SK-N-SH (cell line): ENCODE results near the gene NRG4. TPM values are rescaled to one million over a fixed set of nuclear protein-coding genes. Genes with fewer than 3 reads are reported as not detected.
"Not testable (repeated sequence)": the region's sequence is repeated elsewhere in the genome, so short reads cannot be mapped to it uniquely, and the experiment has no call there.

Experiments
- CTCF ChIA-PET: fragments of 300-600, 350-600 bp; formaldehyde crosslinking; extraction: SDS; loops from one replicate; lab custom pipeline; 2021; lab: Yijun Ruan, JAX
- POLR2A ChIA-PET: fragments of 350-600 bp; sonication (Branson Sonifier 250); formaldehyde crosslinking; extraction: SDS; loops from one replicate; lab custom pipeline; 2020; ENCODE audit warnings: antibody characterized with exemption, inconsistent platforms; lab: Yijun Ruan, JAX
- DNase-seq: peaks from one replicate; pipeline ENCODE4 v3.0.0; 2012
- H2AFZ ChIP-seq: fragments of 200-600 bp; sonication (generic); 2 replicates; pipeline ENCODE4 v1.8.1; 2016; ENCODE audit warnings: antibody characterized with exemption, mild to moderate bottlenecking, low read depth
- H3F3A ChIP-seq: fragments of 200-600 bp; sonication (generic); replicated peaks from 2 replicates; pipeline ENCODE3; 2016; ENCODE audit warnings: antibody characterized with exemption, mild to moderate bottlenecking; ENCODE audit not compliant: insufficient read depth
- H3K27ac ChIP-seq, 2 experiments: fragments of 200-500 bp in 1 of 2; fragments of 200-600 bp in 1 of 2; sonication (Bioruptor generic) in 1 of 2; sonication (generic), shearing (Covaris generic) in 1 of 2; 2 replicates each; pipeline versions ENCODE4 v1.5.1 to v1.6.1; 2014 to 2016; ENCODE audit warnings: low read depth in 2 of 2, inconsistent platforms in 1 of 2, low read length in 1 of 2, mild to moderate bottlenecking in 1 of 2, mixed read lengths in 1 of 2
- H3K27me3 ChIP-seq: fragments of 200-600 bp; sonication (generic), shearing (Covaris generic); 2 replicates; pipeline ENCODE4 v1.6.1; 2016; ENCODE audit warnings: mixed run types; ENCODE audit not compliant: insufficient read depth
- H3K36me3 ChIP-seq, 2 experiments: fragments of 200-500 bp in 1 of 2; fragments of 200-600 bp in 1 of 2; sonication (Bioruptor generic) in 1 of 2; sonication (generic) in 1 of 2; replicated peaks in 1 of 2; 2 replicates each; pipeline versions ENCODE3 to v1.5.1; 2014 to 2016; ENCODE audit warnings: low read length in 1 of 2, mild to moderate bottlenecking in 1 of 2; ENCODE audit not compliant: insufficient read depth in 2 of 2, control insufficient read depth in 1 of 2
- H3K4me1 ChIP-seq, 2 experiments: fragments of 200-500 bp in 1 of 2; fragments of 200-600 bp in 1 of 2; sonication (Bioruptor generic) in 1 of 2; sonication (generic), shearing (Covaris generic) in 1 of 2; 2 replicates each; pipeline versions ENCODE4 v1.5.1 to v1.6.1; 2014 to 2016; ENCODE audit warnings: low read depth in 1 of 2, low read length in 1 of 2, mixed run types in 1 of 2; ENCODE audit not compliant: insufficient read depth in 2 of 2, control insufficient read depth in 1 of 2
- H3K4me2 ChIP-seq: fragments of 200-600 bp; sonication (generic), shearing (Covaris generic); 2 replicates; pipeline ENCODE4 v1.6.1; 2017; ENCODE audit warnings: mixed run types
- H3K4me3 ChIP-seq, 2 experiments: fragments of 200-500 bp in 1 of 2; fragments of 200-600 bp in 1 of 2; sonication (Bioruptor generic) in 1 of 2; sonication (generic), shearing (Covaris generic) in 1 of 2; 2 replicates each; pipeline versions ENCODE4 v1.5.1 to v1.8.1; 2014 to 2016; ENCODE audit warnings: low read depth in 2 of 2, inconsistent platforms in 1 of 2, low read length in 1 of 2, mild to moderate bottlenecking in 1 of 2, mixed read lengths in 1 of 2, moderate library complexity in 1 of 2
- H3K79me2 ChIP-seq: fragments of 200-600 bp; sonication (generic); 2 replicates; pipeline ENCODE4 v1.8.1; 2017; ENCODE audit warnings: mild to moderate bottlenecking; ENCODE audit not compliant: insufficient read depth
- H3K9ac ChIP-seq: fragments of 200-600 bp; sonication (generic); 2 replicates; pipeline ENCODE4 v1.6.1; 2017; ENCODE audit warnings: mixed run types
- H3K9me2 ChIP-seq: fragments of 200-600 bp; sonication (generic); 2 replicates; pipeline ENCODE4 v1.6.1; 2017; ENCODE audit warnings: mixed run types
- H3K9me3 ChIP-seq: fragments of 200-600 bp; sonication (generic); 2 replicates; pipeline ENCODE4 v1.6.1; 2017; ENCODE audit warnings: mixed run types, mild to moderate bottlenecking, moderate library complexity
- H4K20me1 ChIP-seq: fragments of 200-600 bp; sonication (generic); 2 replicates; pipeline ENCODE4 v1.6.1; 2017; ENCODE audit warnings: mild to moderate bottlenecking, mixed run types; ENCODE audit not compliant: insufficient read depth
- CHD2 ChIP-seq: fragments of 150-350 bp; IDR thresholded peaks from 2 replicates; pipeline ENCODE4 v1.6.1; 2018; ENCODE audit warnings: low read length; ENCODE audit not compliant: partially characterized antibody
- ELF1 ChIP-seq: IDR thresholded peaks from 2 replicates; pipeline ENCODE4 v1.4.0; 2012
- EZH2phosphoT487 ChIP-seq: fragments of 200-600 bp; sonication (generic); IDR thresholded peaks from 2 replicates; pipeline ENCODE4 v1.6.1; 2017; ENCODE audit warnings: low read depth, mixed run types, mild to moderate bottlenecking, antibody characterized with exemption, moderate library complexity, borderline replicate concordance
- FOXJ3 ChIP-seq: sonication (generic); formaldehyde crosslinking; IDR thresholded peaks from 2 replicates; pipeline ENCODE4 v1.5.1; 2020; ENCODE audit warnings: mild to moderate bottlenecking, missing genetic modification reagents
- FOXM1 ChIP-seq: IDR thresholded peaks from 2 replicates; pipeline ENCODE4 v1.4.0; 2012; ENCODE audit warnings: low read depth, mild to moderate bottlenecking
- JUND ChIP-seq: IDR thresholded peaks from 2 replicates; pipeline ENCODE4 v1.4.0; 2012
- MAX ChIP-seq: IDR thresholded peaks from 2 replicates; pipeline ENCODE4 v1.4.0; 2012; ENCODE audit warnings: low read depth
- MXI1 ChIP-seq: IDR thresholded peaks from 2 replicates; pipeline ENCODE4 v1.6.1; 2012; ENCODE audit warnings: mild to moderate bottlenecking, low read depth, low read length, improper control_type of control experiment
- RCOR1 ChIP-seq: fragments of 150-350 bp; IDR thresholded peaks from 2 replicates; pipeline ENCODE4 v1.6.1; 2017; ENCODE audit warnings: antibody characterized with exemption, low read length
- SIN3A ChIP-seq: IDR thresholded peaks from 2 replicates; pipeline ENCODE4 v1.6.1; 2012; ENCODE audit warnings: low read depth, mild to moderate bottlenecking, low read length, moderate library complexity, borderline replicate concordance
- TCF12 ChIP-seq: IDR thresholded peaks from 2 replicates; pipeline ENCODE4 v1.4.0; 2012
- TEAD4 ChIP-seq: IDR thresholded peaks from 2 replicates; pipeline ENCODE4 v1.4.0; 2012; ENCODE audit warnings: mild to moderate bottlenecking, borderline replicate concordance; ENCODE audit not compliant: insufficient read depth
- YY1 ChIP-seq: IDR thresholded peaks from 2 replicates; pipeline ENCODE4 v1.4.0; 2012; ENCODE audit warnings: low read depth, mild to moderate bottlenecking
- WGBS: methylation state at CpG from one replicate; pipeline ENCODE4 v1.1.6; 2017; ENCODE audit warnings: low lambda C conversion rate; 5-methylcytosine and 5-hydroxymethylcytosine counted together
- polyA plus RNA-seq, 3 experiments: library from polyadenylated mRNA; depleted of rRNA; stranded (reverse); fragments of >200 nt; gene quantifications; 2 replicates each; pipeline ENCODE4 v1.2.3, GENCODE V29; 2012
- TF ChIP-seq, protein P1 (sequence below): IDR thresholded peaks from 2 replicates; pipeline ENCODE4; 2012
- TF ChIP-seq, protein P2 (sequence below): IDR thresholded peaks from 2 replicates; pipeline ENCODE4 v1.4.0; 2012; ENCODE audit warnings: low read depth, borderline replicate concordance

NRG4 gene
- polyA plus RNA-seq, 1 of the 3 experiments (the other 2 are of a cell fraction), result not detected

- 86% methylated on average over 2 of the region's 2 CpGs for WGBS
- DNase-seq, result no peak
- POLR2A ChIA-PET, result no interaction called here
- peaks cover 3% of the 10 kb centered on the region; the same call in 1 of the 2 replicates for H3K9me3 ChIP-seq
- H3K4me1 ChIP-seq, result no peaks in the 10 kb centered on the region
- no peak for TF ChIP-seq MXI1
- TF ChIP-seq JUND, result no peak
- TF ChIP-seq SIN3A, result no peak
- TF ChIP-seq CHD2, result no peak
- TF ChIP-seq, protein P1, sequence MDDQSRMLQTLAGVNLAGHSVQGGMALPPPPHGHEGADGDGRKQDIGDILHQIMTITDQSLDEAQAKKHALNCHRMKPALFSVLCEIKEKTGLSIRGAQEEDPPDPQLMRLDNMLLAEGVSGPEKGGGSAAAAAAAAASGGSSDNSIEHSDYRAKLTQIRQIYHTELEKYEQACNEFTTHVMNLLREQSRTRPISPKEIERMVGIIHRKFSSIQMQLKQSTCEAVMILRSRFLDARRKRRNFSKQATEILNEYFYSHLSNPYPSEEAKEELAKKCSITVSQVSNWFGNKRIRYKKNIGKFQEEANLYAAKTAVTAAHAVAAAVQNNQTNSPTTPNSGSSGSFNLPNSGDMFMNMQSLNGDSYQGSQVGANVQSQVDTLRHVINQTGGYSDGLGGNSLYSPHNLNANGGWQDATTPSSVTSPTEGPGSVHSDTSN, result no peak
- no peak for TF ChIP-seq RCOR1
- TF ChIP-seq TEAD4, result no peak
- no peak for TF ChIP-seq FOXM1
- TF ChIP-seq TCF12, result no peak
- TF ChIP-seq ELF1, result no peak
- TF ChIP-seq FOXJ3 (CRISPR knock-in tag), result no peak
- H3K36me3 ChIP-seq, result no peaks in the 10 kb centered on the region
- H3K79me2 ChIP-seq, result no peaks in the 10 kb centered on the region
- no peaks in the 10 kb centered on the region for H3K9me2 ChIP-seq
- H3K27ac ChIP-seq, result no peak overlapping the region
- CTCF ChIA-PET, result interaction anchor here (1.1 kb wide), 1 partner anchor 10 kb away, joined by 3 read pairs; no protein-coding TSS in a partner anchor
- no peak overlapping the region for H3K4me3 ChIP-seq
- H3F3A ChIP-seq, result no peaks in the 10 kb centered on the region
- no peak overlapping the region for H3K4me2 ChIP-seq
- H3K9ac ChIP-seq, result no peak overlapping the region
- no peaks in the 10 kb centered on the region for H4K20me1 ChIP-seq
- H2AFZ ChIP-seq, result no peak overlapping the region
- no peaks in the 10 kb centered on the region for H3K27me3 ChIP-seq
Observed at GRCh38 chr15:75989045-75989444, 23.2 kb downstream of the NRG4 start.

DNA sequence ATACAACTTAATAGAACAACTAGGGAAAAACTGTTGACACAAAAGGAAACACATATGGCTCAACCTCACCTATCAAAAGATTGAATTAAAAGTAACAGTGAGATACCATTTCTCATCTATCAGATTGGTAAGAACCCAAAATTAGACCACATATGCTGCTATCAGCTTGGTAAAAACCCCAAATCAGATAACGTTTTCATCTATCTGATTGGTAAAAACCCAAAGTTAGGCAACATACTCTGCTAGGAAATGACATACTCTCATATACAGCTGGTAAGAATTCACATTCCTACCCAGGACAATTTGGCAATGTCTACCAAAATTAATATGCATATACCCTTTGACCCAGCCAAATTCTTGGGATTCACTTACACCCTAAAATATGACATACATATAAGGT is 26.3 kb downstream of the NRG4 start:
- no peaks in the 10 kb centered on the region for H3K36me3 ChIP-seq
- H3K9ac ChIP-seq, result no peak overlapping the region

DNA sequence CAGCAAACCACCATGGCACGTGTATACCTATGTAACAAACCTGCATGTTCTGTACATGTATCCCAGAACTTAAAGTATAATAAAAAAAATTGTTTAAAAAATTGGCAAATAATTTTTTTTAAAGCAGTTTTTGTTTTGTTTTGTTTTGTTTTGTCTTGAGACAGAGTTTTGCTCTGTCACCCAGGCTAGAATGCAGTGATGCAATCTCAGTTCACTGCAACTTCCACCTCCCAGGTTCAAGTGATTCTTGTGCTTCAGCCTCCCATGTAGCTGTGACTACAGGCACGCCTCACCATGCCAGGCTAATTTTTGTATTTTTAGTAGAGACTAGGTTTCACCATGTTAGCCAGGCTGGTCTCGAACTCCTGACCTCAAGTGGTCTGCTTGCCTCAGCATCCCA is 27.5 kb downstream of the NRG4 start:
- H3K9ac ChIP-seq, H3K4me1 ChIP-seq, DNase-seq, H3F3A ChIP-seq, POLR2A ChIA-PET, H4K20me1 ChIP-seq, H3K4me2 ChIP-seq, H3K4me3 ChIP-seq, H3K27ac ChIP-seq, H3K9me3 ChIP-seq, H2AFZ ChIP-seq, H3K9me2 ChIP-seq, CTCF ChIA-PET, H3K27me3 ChIP-seq, H3K79me2 ChIP-seq, H3K36me3 ChIP-seq: not testable (repeated sequence)
- 47% methylated on average over 3 of the region's 3 CpGs for WGBS

More for the DNA sequence above, 26.3 kb downstream of the NRG4 start:
- Histone ChIP-seq H3K4me2 (no peak overlapping the region), H3K9me2 (no peaks in the 10 kb centered on the region), H3K79me2 (no peaks in the 10 kb centered on the region), H3K9me3 (no peaks in the 10 kb centered on the region), H3K4me3 (no peak overlapping the region), H2AFZ (no peak overlapping the region), H4K20me1 (no peaks in the 10 kb centered on the region), H3K27ac (no peak overlapping the region), H3K4me1 (no peaks in the 10 kb centered on the region), H3F3A (no peaks in the 10 kb centered on the region), H3K27me3 (no peaks in the 10 kb centered on the region)
- WGBS, result 20% methylated on average over 1 of the region's 1 CpG
- ChIA-PET CTCF (interaction anchor here (0.9 kb wide), 1 partner anchor 15 kb away, joined by 3 read pairs; no protein-coding TSS in a partner anchor), POLR2A (no interaction called here)
- no peak for DNase-seq
- TF ChIP-seq EZH2phosphoT487 (no peak), MAX (no peak), FOXJ3 (CRISPR knock-in tag) (no peak), YY1 (no peak), ELF1 (no peak), SIN3A (no peak), RCOR1 (no peak)
- TF ChIP-seq, protein P1, result no peak
- TF ChIP-seq, protein P2, sequence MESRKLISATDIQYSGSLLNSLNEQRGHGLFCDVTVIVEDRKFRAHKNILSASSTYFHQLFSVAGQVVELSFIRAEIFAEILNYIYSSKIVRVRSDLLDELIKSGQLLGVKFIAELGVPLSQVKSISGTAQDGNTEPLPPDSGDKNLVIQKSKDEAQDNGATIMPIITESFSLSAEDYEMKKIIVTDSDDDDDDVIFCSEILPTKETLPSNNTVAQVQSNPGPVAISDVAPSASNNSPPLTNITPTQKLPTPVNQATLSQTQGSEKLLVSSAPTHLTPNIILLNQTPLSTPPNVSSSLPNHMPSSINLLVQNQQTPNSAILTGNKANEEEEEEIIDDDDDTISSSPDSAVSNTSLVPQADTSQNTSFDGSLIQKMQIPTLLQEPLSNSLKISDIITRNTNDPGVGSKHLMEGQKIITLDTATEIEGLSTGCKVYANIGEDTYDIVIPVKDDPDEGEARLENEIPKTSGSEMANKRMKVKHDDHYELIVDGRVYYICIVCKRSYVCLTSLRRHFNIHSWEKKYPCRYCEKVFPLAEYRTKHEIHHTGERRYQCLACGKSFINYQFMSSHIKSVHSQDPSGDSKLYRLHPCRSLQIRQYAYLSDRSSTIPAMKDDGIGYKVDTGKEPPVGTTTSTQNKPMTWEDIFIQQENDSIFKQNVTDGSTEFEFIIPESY, result no peak
